Neural progenitor cell (in vitro differentiated cells): ENCODE results near the gene DCTN2. TPM values are rescaled to one million over a fixed set of nuclear protein-coding genes. Genes with fewer than 3 reads are reported as not detected.
"Not testable (repeated sequence)": the region's sequence is repeated elsewhere in the genome, so short reads cannot be mapped to it uniquely, and the experiment has no call there.

Source experiments
- DNase-seq: peaks from one replicate; pipeline ENCODE4 v3.0.0-alpha.2; 2016; ENCODE audit warnings: low spot score
- H2AFZ ChIP-seq: fragments of 200-600 bp; sonication (generic); replicated peaks from 2 replicates; pipeline ENCODE4 v1.6.1; 2016; ENCODE audit warnings: antibody characterized with exemption
- H3F3A ChIP-seq: fragments of 200-600 bp; sonication (generic); 2 replicates; pipeline ENCODE4 v1.6.1; 2016; ENCODE audit warnings: antibody characterized with exemption, low read depth
- H3K27ac ChIP-seq: fragments of 200-600 bp; sonication (generic); 2 replicates; pipeline ENCODE4 v1.5.1; 2016; ENCODE audit warnings: mild to moderate bottlenecking
- H3K27me3 ChIP-seq: fragments of 200-600 bp; sonication (generic); 2 replicates; pipeline ENCODE4 v1.6.1; 2016; ENCODE audit warnings: mild to moderate bottlenecking, moderate library complexity
- H3K36me3 ChIP-seq: fragments of 200-600 bp; sonication (generic); 2 replicates; pipeline ENCODE4 v1.5.1; 2016
- H3K4me1 ChIP-seq: fragments of 200-600 bp; sonication (generic); 2 replicates; pipeline ENCODE4 v1.6.1; 2016; ENCODE audit warnings: mixed run types
- H3K4me2 ChIP-seq: fragments of 200-600 bp; sonication (generic); 2 replicates; pipeline ENCODE4 v1.6.1; 2016
- H3K4me3 ChIP-seq: fragments of 200-600 bp; sonication (generic); 2 replicates; pipeline ENCODE4 v1.5.1; 2016
- H3K79me2 ChIP-seq: fragments of 200-600 bp; sonication (generic); 2 replicates; pipeline ENCODE4 v1.6.1; 2016; ENCODE audit warnings: low read depth
- H3K9ac ChIP-seq: fragments of 200-600 bp; sonication (generic); 2 replicates; pipeline ENCODE4 v1.6.1; 2016
- H3K9me3 ChIP-seq: fragments of 200-600 bp; sonication (generic); 2 replicates; pipeline ENCODE4 v1.5.1; 2016; ENCODE audit warnings: low read depth
- H4K20me1 ChIP-seq: fragments of 200-600 bp; sonication (generic); 2 replicates; pipeline ENCODE4 v1.6.1; 2016; ENCODE audit warnings: low read depth
- H3K27ac Mint-ChIP-seq: 3 replicates; pipeline ENCODE4 v1.8.0; 2021; ENCODE audit warnings: mixed read lengths
- H3K27me3 Mint-ChIP-seq: 2 replicates; pipeline ENCODE4 v1.8.0; 2022; ENCODE audit warnings: low read depth, mild to moderate bottlenecking, inconsistent platforms, moderate library complexity, mixed read lengths; ENCODE audit not compliant: insufficient read depth
- H3K36me3 Mint-ChIP-seq: 3 replicates; pipeline ENCODE4 v1.8.0; 2021; ENCODE audit warnings: mixed read lengths
- H3K4me1 Mint-ChIP-seq: 3 replicates; pipeline ENCODE4 v1.8.0; 2021; ENCODE audit warnings: mixed read lengths
- H3K4me3 Mint-ChIP-seq: 3 replicates; pipeline ENCODE4 v1.8.0; 2021; ENCODE audit warnings: mild to moderate bottlenecking, moderate library complexity, mixed read lengths
- H3K9me3 Mint-ChIP-seq: 3 replicates; pipeline ENCODE4 v1.8.0; 2020; ENCODE audit warnings: mixed read lengths
- EZH2 ChIP-seq: fragments of 200-600 bp; sonication (generic); IDR thresholded peaks from 2 replicates; pipeline ENCODE4 v1.6.1; 2017; ENCODE audit warnings: antibody characterized with exemption, mild to moderate bottlenecking, moderate library complexity
- EZH2phosphoT487 ChIP-seq: fragments of 200-600 bp; sonication (generic); IDR thresholded peaks from 2 replicates; pipeline ENCODE4 v1.6.1; 2017; ENCODE audit warnings: antibody characterized with exemption
- total RNA-seq: library from RNA; depleted of rRNA; stranded (reverse); fragments of >200 nt; gene quantifications from 2 replicates; pipeline ENCODE4 v1.2.3, GENCODE V29; 2015; ENCODE audit warnings: low replicate concordance
- TF ChIP-seq, protein P1 (sequence below): fragments of 200-600 bp; sonication (generic); IDR thresholded peaks from 2 replicates; pipeline ENCODE4 v1.5.1; 2017; ENCODE audit warnings: antibody characterized with exemption, mild to moderate bottlenecking

DCTN2 gene
- total RNA-seq, 1 donor from 2014 or later: 147 TPM

DNA sequence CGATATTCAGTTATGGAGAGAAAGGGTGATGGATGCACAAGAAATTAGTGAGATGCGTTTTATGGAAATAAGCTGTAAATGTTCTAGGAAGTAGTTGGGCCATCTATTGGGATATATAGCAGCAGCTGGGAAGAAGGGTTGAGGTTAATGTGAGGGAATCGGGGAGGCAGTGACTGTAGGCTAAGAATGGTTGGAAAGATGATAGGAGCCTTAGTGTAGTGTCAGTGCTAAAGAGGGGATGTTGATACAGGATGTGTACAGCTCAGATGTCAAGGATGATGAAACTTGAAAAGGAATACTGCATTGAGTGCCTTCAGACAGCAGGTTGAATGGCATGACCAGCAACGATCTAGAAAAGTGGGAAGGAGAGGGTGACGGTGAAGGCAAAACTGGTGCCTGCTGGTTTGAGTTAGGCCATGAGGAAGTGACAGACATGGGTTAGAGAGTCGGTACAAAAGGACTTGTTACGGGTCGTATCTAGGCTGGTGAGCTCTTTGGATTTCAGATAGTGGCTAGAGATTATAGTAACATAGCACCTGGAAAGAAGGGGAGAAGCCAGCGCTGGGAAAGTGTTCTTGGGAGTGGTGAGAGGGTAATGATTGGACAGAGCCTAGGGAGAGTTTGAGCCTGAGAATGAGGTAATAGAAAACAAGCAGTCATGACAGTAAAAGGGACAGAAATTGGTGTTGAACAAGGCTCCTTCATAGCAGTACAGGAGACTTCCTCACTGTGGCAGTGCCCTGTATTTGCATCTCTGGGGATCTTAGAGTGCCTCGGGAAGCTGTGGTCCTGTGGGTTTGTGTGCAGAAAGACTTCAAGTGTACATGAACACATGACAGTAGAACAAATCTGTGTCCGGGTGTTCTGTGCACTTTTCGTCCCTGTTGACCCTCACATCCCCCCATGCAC, 49.5 kb downstream of the DCTN2 start:
- Histone ChIP-seq H3F3A (peaks cover 7% of the 10 kb centered on the region), H2AFZ (no peak overlapping the region), H3K27ac (no peak overlapping the region), H3K4me2 (no peak overlapping the region), H4K20me1 (no peaks in the 10 kb centered on the region), H3K79me2 (no peaks in the 10 kb centered on the region), H3K9ac (no peak overlapping the region), H3K4me3 (no peak overlapping the region), H3K9me3 (no peaks in the 10 kb centered on the region), H3K36me3 (peaks cover 17% of the 10 kb centered on the region), H3K4me1 (no peaks in the 10 kb centered on the region), H3K27me3 (no peaks in the 10 kb centered on the region)
- Mint-ChIP-seq H3K36me3 (peaks cover 48% of the 10 kb centered on the region), H3K9me3 (no peaks in the 10 kb centered on the region), H3K4me1 (no peaks in the 10 kb centered on the region), H3K27ac (no peak overlapping the region), H3K4me3 (no peak overlapping the region), H3K27me3 (peaks cover 4% of the 10 kb centered on the region)
- TF ChIP-seq EZH2phosphoT487 (no peak), EZH2 (no peak)
- TF ChIP-seq, protein P1, sequence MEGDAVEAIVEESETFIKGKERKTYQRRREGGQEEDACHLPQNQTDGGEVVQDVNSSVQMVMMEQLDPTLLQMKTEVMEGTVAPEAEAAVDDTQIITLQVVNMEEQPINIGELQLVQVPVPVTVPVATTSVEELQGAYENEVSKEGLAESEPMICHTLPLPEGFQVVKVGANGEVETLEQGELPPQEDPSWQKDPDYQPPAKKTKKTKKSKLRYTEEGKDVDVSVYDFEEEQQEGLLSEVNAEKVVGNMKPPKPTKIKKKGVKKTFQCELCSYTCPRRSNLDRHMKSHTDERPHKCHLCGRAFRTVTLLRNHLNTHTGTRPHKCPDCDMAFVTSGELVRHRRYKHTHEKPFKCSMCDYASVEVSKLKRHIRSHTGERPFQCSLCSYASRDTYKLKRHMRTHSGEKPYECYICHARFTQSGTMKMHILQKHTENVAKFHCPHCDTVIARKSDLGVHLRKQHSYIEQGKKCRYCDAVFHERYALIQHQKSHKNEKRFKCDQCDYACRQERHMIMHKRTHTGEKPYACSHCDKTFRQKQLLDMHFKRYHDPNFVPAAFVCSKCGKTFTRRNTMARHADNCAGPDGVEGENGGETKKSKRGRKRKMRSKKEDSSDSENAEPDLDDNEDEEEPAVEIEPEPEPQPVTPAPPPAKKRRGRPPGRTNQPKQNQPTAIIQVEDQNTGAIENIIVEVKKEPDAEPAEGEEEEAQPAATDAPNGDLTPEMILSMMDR: no peak
- no peak for DNase-seq

DNA sequence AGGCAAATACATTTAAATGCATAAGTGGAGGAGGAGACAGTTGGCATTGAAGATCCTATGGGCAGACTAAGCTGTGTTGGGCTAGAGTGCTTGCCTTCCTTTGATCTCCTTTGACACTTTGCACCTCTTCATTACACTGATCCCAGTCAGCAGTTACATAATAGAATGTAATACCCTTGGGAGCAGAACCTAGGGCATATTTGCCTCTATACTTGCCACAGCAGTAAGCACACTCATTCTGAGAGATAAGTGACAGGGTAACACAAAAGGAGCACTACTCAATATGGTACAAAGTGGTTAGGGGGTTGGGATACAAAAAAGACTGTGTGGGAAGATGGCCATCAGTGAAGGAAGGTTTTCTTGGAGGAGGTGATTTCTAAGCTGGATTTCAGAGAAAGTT, 50.2 kb downstream of the DCTN2 start:
- Histone ChIP-seq H3K9ac (no peak overlapping the region), H3K79me2 (no peaks in the 10 kb centered on the region), H3K4me3 (no peak overlapping the region), H4K20me1 (no peaks in the 10 kb centered on the region), H3K9me3 (no peaks in the 10 kb centered on the region), H3K27me3 (no peaks in the 10 kb centered on the region), H3K4me2 (no peak overlapping the region), H3F3A (peaks cover 12% of the 10 kb centered on the region), H3K27ac (no peak overlapping the region), H3K4me1 (no peaks in the 10 kb centered on the region), H3K36me3 (peaks cover 14% of the 10 kb centered on the region), H2AFZ (no peak overlapping the region)
- Mint-ChIP-seq H3K4me3 (no peak overlapping the region), H3K4me1 (no peaks in the 10 kb centered on the region), H3K27me3 (peaks cover 4% of the 10 kb centered on the region), H3K9me3 (no peaks in the 10 kb centered on the region), H3K27ac (no peak overlapping the region), H3K36me3 (peaks cover 44% of the 10 kb centered on the region)
- TF ChIP-seq, protein P1: no peak
- TF ChIP-seq EZH2 (no peak), EZH2phosphoT487 (no peak)
- no peak for DNase-seq

DNA sequence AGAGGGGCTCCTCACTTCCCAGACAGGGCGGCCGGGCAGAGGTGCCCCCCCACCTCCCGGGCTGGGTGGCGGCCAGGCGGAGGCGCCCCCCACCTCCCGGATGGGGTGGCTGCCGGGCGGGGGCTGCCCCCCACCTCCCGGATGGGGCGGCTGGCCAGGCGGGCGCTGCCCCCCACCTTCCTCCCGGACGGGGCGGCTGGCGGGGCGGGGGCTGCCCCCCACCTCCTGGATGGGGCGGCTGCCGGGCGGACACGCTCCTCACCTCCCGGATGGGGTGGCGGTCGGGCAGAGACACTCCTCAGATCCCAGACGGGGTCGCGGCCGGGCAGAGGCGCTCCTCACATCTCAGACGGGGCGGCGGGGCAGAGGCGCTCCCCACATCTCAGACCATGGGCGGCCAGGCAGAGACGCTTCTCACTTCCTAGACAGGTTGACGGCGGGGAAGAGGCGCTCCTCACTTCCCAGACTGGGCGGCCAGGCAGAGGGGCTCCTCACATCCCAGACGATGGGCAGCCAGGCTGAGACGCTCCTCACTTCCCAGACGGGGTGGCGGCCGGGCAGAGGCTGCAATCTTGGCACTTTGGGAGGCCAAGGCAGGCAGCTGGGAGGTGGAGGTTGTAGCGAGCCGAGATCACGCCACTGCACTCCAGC, 51.8 kb downstream of the DCTN2 start:
- H3K36me3 ChIP-seq, H3K9me3 ChIP-seq, H3K79me2 ChIP-seq, H3K9ac ChIP-seq, H3K4me1 Mint-ChIP-seq, H3K4me3 Mint-ChIP-seq, H3K4me2 ChIP-seq, H2AFZ ChIP-seq, DNase-seq, H3K4me1 ChIP-seq, H4K20me1 ChIP-seq, H3K27ac Mint-ChIP-seq, H3K27me3 ChIP-seq, H3K9me3 Mint-ChIP-seq, H3K27ac ChIP-seq, H3K4me3 ChIP-seq, H3K27me3 Mint-ChIP-seq: not testable (repeated sequence)
- H3F3A ChIP-seq: peaks cover 22% of the 10 kb centered on the region
- H3K36me3 Mint-ChIP-seq: peaks cover 44% of the 10 kb centered on the region
